Tongue (tissue), 2 donors: ENCODE measurements around the gene TPRG1L. TPM values are rescaled to one million over a fixed set of nuclear protein-coding genes. Genes with fewer than 3 reads are reported as not detected.

ENCODE experiments used
- DNase-seq: peaks from one replicate; pipeline ENCODE4 v3.0.0-alpha.2; 2015
- total RNA-seq: library from RNA; depleted of rRNA; stranded (reverse); fragments of >200 nt; gene quantifications from one replicate; pipeline ENCODE4 v1.2.3, GENCODE V29; 2014

TPRG1L gene
- total RNA-seq, 1 donor from 2014 or later: 24.7 TPM

DNA sequence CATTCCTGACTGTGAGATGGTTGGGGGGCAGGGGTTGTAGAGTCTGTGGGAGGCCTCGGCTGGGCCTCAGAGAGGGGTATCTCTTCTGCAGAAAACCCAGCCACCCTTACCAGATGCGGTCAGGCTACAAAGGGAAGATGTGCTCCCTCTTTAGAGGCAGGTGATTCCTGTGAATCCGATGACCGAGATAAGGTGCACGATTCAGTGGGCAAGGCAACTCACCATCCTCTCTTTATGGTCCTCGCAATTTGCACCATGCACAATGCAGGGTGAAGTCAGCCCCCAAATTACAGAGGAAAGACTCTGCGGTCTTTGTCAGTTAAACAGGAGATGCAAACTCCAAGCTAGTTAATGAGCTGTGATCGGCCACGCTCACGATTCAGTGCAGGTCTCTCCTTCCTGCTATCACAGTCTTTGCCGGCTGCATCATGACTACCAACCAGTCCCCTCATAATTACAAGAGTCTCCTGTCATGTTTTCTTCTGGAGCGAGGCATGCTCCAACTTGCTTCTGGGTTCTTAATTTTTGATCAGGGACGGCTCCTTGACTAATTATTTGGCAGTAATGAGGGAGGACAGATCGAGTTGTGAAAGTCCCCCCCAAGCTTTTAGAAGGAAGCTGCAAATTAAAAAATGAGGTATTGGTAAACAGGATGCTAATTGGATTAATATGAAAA, 40.0 kb downstream of the TPRG1L start:
- DNase-seq: no peak

DNA sequence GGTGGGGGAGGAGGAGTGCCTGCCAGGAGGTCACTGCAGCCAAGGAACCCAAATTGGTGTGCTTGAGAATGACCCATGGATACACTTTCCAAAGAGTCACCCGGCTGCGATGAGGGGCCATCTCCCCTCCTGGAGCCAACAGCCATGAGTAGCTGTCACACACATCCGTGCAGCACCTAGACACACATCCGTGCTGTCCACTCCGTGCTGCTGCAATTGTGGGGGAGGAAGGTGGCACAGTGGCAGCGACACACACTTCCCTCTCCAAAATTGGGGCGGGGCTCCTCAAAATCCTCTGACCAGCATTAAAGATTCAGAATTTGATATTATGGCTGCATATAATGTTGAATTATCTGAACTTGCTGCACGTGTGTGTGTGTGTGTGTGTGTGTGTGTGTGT, 43.3 kb downstream of the TPRG1L start:
- no peak for DNase-seq

DNA sequence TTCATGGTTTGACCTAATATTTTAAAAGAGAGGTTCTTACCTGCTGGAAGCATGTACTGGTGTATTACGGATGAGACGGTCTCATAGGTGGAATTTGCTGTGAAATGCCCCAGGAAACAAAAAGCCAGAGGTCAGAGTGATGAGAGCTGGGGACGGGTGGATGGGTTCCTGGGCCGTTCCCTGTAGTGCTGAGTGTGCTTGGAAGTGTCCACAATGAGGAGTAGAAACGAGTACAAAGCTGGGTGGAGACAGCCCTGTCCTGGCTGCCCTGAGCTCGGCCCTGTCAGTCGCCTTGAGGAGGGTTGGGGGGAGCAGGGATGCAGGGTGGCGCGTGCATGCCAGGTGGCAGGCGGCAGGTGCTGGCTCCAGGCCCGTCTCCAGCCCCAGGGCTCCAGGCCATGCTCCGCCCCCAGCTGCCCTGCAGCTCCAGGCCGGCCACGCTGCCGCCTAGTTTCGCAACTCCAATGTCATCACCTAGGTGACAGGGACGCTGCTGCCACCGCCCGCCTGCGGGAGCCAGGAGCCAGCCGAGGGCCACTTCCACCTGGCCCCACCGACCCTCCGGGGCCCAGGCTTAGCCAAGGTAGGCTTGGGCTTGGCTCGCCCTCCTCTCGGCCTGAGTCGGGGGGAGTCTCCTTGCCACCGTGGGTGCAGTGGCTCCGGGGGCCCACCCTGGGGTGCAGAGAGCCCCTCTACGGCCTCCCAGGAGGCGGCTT, 43.9 kb downstream of the TPRG1L start:
- DNase-seq: peak; percentile 68

DNA sequence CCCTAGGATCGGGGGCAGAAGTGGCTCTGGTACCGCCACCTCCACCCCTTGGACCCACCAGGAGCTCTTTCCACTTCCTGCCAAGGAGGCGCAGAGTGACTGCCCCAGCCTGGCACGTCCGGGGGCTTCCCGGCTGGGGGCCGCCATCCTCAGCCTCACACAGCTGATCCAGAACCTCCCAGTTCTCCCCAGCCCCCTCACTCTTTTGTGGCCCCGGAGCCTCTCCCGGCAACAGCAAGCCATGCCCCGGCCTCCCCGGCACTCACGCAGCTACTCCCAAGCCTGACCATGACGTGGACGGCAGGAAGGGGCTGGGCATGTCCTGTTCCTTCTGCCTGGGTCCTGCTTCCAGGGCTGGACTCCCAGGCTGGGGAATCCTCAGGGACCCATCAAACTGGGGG, 44.6 kb downstream of the TPRG1L start:
- DNase-seq: no peak

- DNase-seq: no peak
These were observed 45.2 kb downstream of the TPRG1L start for GRCh38 chr1:3669971-3670431.

DNA sequence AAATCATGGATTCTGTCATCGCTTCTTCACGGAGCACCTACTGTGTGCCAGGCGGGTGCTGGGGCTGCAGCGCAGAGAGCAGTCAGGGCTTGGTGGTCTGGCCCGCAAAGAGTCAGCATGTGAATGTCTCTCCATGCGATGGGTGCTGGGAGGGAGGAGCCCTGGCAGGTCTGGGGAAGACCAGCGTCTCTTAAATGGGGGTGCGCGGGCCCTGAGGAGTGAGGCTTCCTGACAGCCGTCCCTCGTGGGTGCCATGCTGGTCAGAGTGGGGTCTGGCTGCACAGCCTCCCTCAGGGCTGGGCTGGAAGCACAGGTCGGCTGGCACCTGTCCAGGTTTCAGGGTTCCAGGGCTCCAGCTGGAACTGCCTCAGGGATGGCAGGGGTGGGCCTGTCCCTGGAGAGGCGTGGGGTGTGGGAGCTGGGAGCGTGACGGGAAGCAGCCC, 46.0 kb downstream of the TPRG1L start:
- no peak for DNase-seq

GRCh38 chr1:3671371-3672180, 46.8 kb downstream of the TPRG1L start:
- no peak for DNase-seq

DNA sequence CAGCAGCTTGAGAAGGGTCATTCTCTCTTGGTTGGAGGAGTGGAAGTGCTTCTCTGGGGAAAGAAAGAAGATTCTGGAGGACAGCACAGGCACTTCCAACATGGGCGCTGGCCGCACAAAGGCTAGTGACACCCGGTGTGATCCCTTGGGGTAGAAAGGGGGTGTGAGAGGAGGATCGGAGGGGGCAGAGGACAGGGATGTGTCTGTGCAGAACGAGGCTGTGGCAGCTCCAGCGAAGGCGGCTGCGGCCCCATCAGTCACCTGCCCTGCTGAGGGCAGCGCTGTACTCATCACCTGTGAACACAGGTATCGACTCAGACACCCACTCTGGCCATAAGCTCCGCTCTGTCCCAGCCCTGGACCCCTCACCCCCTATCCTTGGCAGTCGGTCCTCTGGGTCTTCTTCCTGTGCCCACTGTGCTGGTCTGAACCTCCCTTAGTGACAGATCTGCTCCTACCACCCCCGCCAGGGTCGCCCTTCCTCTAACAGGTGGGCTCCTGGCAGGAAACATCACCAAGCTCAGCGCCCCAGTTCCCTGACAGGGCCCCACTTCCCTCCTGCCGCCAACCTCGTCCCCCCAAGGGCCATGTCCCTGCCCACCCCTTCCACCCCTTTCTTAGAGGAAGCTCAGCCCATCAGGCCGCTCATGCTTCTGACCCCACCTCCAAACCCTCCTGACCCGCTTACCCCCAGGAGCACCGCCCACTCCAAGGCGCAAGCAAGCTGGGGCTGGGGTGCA, 47.6 kb downstream of the TPRG1L start:
- no peak for DNase-seq

GRCh38 chr1:3672971-3673361, 48.2 kb downstream of the TPRG1L start:
- DNase-seq: no peak

- no peak for DNase-seq
These were observed 48.7 kb downstream of the TPRG1L start for GRCh38 chr1:3673381-3674099.

- no peak for DNase-seq
These were observed 49.6 kb downstream of the TPRG1L start for GRCh38 chr1:3674100-3675094.

- no peak for DNase-seq
These were observed 50.6 kb downstream of the TPRG1L start for GRCh38 chr1:3675436-3675835.

- DNase-seq: no peak
These were observed 52.0 kb downstream of the TPRG1L start for GRCh38 chr1:3676581-3677470.

DNA sequence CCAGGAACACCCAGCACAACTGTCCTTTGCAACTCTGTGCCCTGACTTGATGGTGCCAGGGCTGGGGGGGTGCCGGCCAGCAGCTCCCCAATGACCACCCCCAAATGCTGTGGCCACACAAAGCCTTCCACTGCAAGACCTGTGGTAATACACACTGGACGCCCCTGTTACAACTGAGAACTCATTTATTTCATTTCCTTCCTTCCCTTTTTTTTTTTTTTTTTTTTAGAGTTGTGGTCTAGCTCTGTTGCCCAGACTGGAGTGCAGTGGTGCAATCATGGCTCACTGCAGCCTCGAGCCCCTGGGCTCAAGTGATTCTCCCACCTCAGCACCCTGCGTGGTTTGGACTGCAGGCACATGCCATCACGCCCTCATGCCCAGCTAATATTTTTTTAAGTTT, 52.7 kb downstream of the TPRG1L start:
- DNase-seq: no peak

GRCh38 chr1:3678361-3679097, 53.7 kb downstream of the TPRG1L start:
- DNase-seq: no peak

DNA sequence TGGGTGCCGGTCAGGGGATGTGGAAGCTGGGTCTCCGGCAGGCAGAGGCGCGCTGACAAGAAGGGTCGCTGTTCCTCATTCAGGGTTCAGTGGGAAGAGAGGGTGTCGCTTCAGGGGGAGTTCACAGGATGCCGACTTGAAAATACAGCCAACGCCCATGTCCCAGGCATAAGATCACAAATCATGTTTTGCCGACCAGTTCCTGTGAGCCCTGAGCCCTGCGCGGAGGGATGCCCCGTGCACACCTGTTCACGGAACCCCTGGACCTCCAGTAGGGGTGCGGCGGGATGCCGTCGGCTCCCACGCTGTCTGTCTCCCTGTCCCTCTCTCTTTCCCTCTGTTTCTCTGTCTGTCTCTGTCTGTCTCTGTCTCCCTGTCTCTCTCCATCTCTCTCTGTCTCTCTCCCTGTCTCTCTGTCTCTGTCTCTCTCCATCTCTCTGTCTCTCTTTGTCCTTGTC, 54.3 kb downstream of the TPRG1L start:
- no peak for DNase-seq
